CD4-positive, alpha-beta T cell (primary cell): ENCODE results near the gene XPO6. TPM values are rescaled to one million over a fixed set of nuclear protein-coding genes. Genes with fewer than 3 reads are reported as not detected.

Source experiments
- ATAC-seq: fragments of 200-7000 bp; cut with Tn5 transposase; one replicate; pipeline ENCODE4 v1.10.0; 2022; ENCODE audit warnings: mild to moderate bottlenecking; ENCODE audit not compliant: poor library complexity
- CTCF ChIA-PET: fragments of 350-600 bp; sonication (Branson Sonifier 250); formaldehyde crosslinking; loops from one replicate; lab custom pipeline; 2021; ENCODE audit warnings: antibody characterized with exemption, inconsistent platforms; lab: Charles Lee
- POLR2A ChIA-PET: fragments of 350-600 bp; sonication (Branson Sonifier 250); formaldehyde crosslinking; loops from one replicate; lab custom pipeline; 2021; ENCODE audit warnings: antibody characterized with exemption, inconsistent platforms; lab: Charles Lee
- DNase-seq, 14 experiments: peaks; one replicate each; pipeline ENCODE4 v3.0.0-alpha.2; 2013 to 2020; ENCODE audit warnings: mixed read lengths in 2 of 14
- H3K27ac ChIP-seq, 2 donors: one replicate each; pipeline versions ENCODE4 v1.5.1 to v1.7.0; 2013; ENCODE audit warnings: low read length in 2 of 2, low read depth in 1 of 2, mild to moderate bottlenecking in 1 of 2
- H3K27me3 ChIP-seq, 2 experiments: 1 replicate in 1 of 2; 2 replicates in 1 of 2; pipeline versions ENCODE4 v1.6.1 to v1.7.0; 2013; ENCODE audit warnings: low read length in 2 of 2, control low read depth in 1 of 2, mild to moderate bottlenecking in 1 of 2, moderate library complexity in 1 of 2; ENCODE audit not compliant: insufficient read depth in 2 of 2, control insufficient read depth in 1 of 2
- H3K36me3 ChIP-seq: one replicate; pipeline ENCODE4 v1.6.1; 2013; ENCODE audit warnings: low read length, control low read depth; ENCODE audit not compliant: insufficient read depth
- H3K4me1 ChIP-seq: one replicate; pipeline ENCODE4 v1.6.1; 2013; ENCODE audit warnings: low read length, control low read depth; ENCODE audit not compliant: insufficient read depth
- H3K4me3 ChIP-seq: one replicate; pipeline ENCODE4 v1.5.1; 2013; ENCODE audit warnings: mild to moderate bottlenecking, low read length, moderate library complexity
- H3K9me3 ChIP-seq, 2 experiments: 1 replicate in 1 of 2; 2 replicates in 1 of 2; pipeline versions ENCODE4 v1.6.1 to v1.7.0; 2013; ENCODE audit warnings: low read length in 2 of 2, mild to moderate bottlenecking in 2 of 2, control low read depth in 1 of 2, moderate library complexity in 1 of 2; ENCODE audit not compliant: control insufficient read depth in 1 of 2, insufficient read depth in 1 of 2
- H3K27ac Mint-ChIP-seq: one replicate; pipeline ENCODE4 v1.8.0; 2020; ENCODE audit warnings: mixed read lengths
- H3K27me3 Mint-ChIP-seq: one replicate; pipeline ENCODE4 v1.8.0; 2021; ENCODE audit warnings: mixed read lengths
- H3K36me3 Mint-ChIP-seq: one replicate; pipeline ENCODE4 v1.8.0; 2021; ENCODE audit warnings: low read depth, mixed read lengths
- H3K4me1 Mint-ChIP-seq: one replicate; pipeline ENCODE4 v1.8.0; 2021; ENCODE audit warnings: low read depth, mixed read lengths
- H3K4me3 Mint-ChIP-seq: one replicate; pipeline ENCODE4 v1.8.0; 2020; ENCODE audit warnings: mild to moderate bottlenecking, mixed read lengths
- H3K9me3 Mint-ChIP-seq: one replicate; pipeline ENCODE4 v1.8.0; 2020; ENCODE audit warnings: mixed read lengths
- intact Hi-C, 2 experiments: fragments of 100-400 bp; cut with DNase I in 1 of 2; cut with micrococcal nuclease in 1 of 2; formaldehyde crosslinking; loops; one replicate each; pipeline versions ENCODE4 v1.15.1 to v1.9.0; 2023 to 2025; cut with DNase I, micrococcal nuclease
- total RNA-seq, 174 experiments: library from RNA in 2 of 174; stranded (reverse) in 2 of 174; gene quantifications; one replicate each; pipeline ENCODE4 v1.2.3 and lab custom pipeline; 2021 to 2026
- TF ChIP-seq, protein P1 (sequence below): fragments of 200-600 bp; IDR thresholded peaks from one replicate; pipeline ENCODE4 v1.8.0; 2022; ENCODE audit warnings: antibody characterized with exemption, mild to moderate bottlenecking

The XPO6 gene
- total RNA-seq, 2 experiments from 2014 or later = 378 to 390 TPM

DNA sequence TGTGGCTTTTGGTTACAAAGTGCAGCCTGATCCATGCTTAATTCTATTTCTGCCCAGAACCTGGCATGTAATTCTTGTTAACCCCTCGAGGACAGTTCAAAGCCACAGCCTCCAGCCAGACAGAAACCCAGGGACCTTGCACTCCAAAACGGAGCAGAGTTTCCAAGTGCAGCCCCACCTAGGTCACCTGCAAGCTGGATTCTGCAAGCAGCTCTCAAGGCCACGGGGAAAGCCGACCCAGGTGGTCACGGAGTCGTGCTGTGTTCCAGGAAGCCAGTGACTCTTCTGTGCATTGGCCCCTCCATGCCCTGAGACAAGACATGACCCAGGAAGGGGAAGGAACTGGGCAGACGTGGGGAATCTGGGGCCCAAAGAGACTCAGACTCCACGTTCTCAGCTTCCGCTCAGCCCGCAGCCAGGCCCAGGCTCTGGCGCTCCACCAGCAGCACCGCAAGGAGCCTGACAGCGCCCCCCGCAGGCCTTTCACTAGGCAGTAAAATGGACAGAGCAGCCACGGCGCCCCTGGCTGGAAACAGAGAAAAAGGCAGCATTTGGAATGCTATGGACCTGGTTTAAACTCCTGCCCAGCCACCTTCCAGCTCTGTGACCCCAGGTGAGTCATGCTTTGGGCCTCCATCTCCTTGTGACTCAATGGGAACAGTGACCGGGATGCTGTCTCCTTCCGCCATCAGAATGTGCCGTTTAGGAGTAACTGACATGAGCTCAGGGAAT lies 121.0 kb downstream of the XPO6 start:
- Histone ChIP-seq H3K4me3 (no peak overlapping the region), H3K9me3 (no peaks in the 10 kb centered on the region), H3K27ac (no peak overlapping the region), H3K4me1 (no peaks in the 10 kb centered on the region), H3K27me3 (no peaks in the 10 kb centered on the region), H3K36me3 (peaks cover 6% of the 10 kb centered on the region)
- intact Hi-C loops = no loop called here
- peaks cover 4% of the 10 kb centered on the region for H3K4me1 Mint-ChIP-seq
- CTCF ChIA-PET = no interaction called here
- POLR2A ChIA-PET = no interaction called here
- H3K27ac Mint-ChIP-seq = peak overlapping the region; percentile 67
- no peaks in the 10 kb centered on the region for H3K9me3 Mint-ChIP-seq
- DNase-seq = no peak
- no peak overlapping the region for H3K4me3 Mint-ChIP-seq
- peaks cover 5% of the 10 kb centered on the region for H3K36me3 Mint-ChIP-seq
- no peaks in the 10 kb centered on the region for H3K27me3 Mint-ChIP-seq
- TF ChIP-seq, protein P1, sequence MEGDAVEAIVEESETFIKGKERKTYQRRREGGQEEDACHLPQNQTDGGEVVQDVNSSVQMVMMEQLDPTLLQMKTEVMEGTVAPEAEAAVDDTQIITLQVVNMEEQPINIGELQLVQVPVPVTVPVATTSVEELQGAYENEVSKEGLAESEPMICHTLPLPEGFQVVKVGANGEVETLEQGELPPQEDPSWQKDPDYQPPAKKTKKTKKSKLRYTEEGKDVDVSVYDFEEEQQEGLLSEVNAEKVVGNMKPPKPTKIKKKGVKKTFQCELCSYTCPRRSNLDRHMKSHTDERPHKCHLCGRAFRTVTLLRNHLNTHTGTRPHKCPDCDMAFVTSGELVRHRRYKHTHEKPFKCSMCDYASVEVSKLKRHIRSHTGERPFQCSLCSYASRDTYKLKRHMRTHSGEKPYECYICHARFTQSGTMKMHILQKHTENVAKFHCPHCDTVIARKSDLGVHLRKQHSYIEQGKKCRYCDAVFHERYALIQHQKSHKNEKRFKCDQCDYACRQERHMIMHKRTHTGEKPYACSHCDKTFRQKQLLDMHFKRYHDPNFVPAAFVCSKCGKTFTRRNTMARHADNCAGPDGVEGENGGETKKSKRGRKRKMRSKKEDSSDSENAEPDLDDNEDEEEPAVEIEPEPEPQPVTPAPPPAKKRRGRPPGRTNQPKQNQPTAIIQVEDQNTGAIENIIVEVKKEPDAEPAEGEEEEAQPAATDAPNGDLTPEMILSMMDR = no peak
- ATAC-seq = no peak

DNA sequence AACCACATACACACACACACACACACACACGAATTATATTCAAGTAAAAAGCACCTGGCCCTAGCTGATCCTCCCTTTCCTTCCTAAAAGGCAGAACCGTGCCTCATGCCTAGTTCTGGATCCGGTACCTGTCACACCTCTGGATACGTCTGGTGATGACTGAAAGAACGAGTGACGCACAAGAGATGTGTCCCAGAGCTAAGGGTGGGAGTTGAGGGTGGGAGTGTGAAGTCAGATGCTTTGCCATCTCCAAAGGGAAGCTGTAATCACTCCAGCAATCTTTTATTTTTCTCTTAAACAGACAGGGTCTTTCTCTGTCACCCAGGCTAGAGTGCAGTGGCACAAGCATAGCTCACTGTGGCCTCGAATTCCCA lies 121.8 kb downstream of the XPO6 start:
- peaks cover 6% of the 10 kb centered on the region for H3K36me3 ChIP-seq
- intact Hi-C loops = no loop called here
- no peaks in the 10 kb centered on the region for H3K4me1 ChIP-seq
- Mint-ChIP-seq H3K27ac (peak overlapping the region; percentile 67), H3K27me3 (no peaks in the 10 kb centered on the region), H3K9me3 (no peaks in the 10 kb centered on the region), H3K4me3 (no peak overlapping the region), H3K4me1 (peaks cover 4% of the 10 kb centered on the region), H3K36me3 (peaks cover 5% of the 10 kb centered on the region)
- H3K4me3 ChIP-seq = no peak overlapping the region
- ChIA-PET CTCF (no interaction called here), POLR2A (no interaction called here)
- H3K9me3 ChIP-seq = no peaks in the 10 kb centered on the region
- H3K27me3 ChIP-seq = no peaks in the 10 kb centered on the region
- no peak overlapping the region for H3K27ac ChIP-seq
- DNase-seq (no peak), ATAC-seq (no peak)
- TF ChIP-seq, protein P1 = no peak

DNA sequence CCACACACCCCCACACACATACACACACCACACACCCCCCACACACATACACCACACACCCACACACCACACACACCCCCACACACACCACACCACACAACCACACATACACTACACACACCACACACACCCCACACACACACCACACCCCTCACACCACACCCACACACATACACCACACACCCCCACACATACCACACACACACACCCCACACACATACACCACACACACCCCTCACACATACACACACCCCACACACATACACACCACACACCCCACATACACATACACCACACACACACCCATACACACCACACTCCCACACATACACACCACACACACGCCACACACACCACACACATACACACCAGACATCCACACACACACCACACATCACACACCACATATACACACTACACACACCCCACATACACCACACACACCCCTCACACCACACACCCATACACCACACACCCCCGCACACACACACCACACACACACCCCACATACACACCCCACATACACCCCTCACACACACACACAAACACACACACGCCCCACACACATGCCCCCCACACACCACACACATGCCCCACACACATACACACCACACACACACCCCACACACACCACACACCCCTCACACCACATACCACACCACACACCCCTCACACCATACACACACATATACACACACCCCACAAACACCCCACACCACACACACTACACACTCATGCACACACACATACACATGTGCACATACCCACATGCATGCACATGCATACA lies 122.4 kb downstream of the XPO6 start:
- no peaks in the 10 kb centered on the region for H3K9me3 ChIP-seq
- ATAC-seq (no peak), DNase-seq (no peak)
- Mint-ChIP-seq H3K4me3 (no peak overlapping the region), H3K27me3 (no peaks in the 10 kb centered on the region), H3K9me3 (no peaks in the 10 kb centered on the region), H3K4me1 (peaks cover 4% of the 10 kb centered on the region), H3K36me3 (peaks cover 5% of the 10 kb centered on the region), H3K27ac (peak overlapping the region; percentile 67)
- H3K27me3 ChIP-seq = no peaks in the 10 kb centered on the region
- H3K4me1 ChIP-seq = no peaks in the 10 kb centered on the region
- H3K36me3 ChIP-seq = peaks cover 6% of the 10 kb centered on the region
- H3K4me3 ChIP-seq = no peak overlapping the region
- ChIA-PET CTCF (no interaction called here), POLR2A (no interaction called here)
- TF ChIP-seq, protein P1 = no peak
- peak overlapping the region in 1 of 2 donors; percentile 7 for H3K27ac ChIP-seq
- intact Hi-C loops = no loop called here
